HFF-Myc (cell line): ENCODE results near the gene RTCA.

Source experiments
- DNase-seq: peaks from one replicate; pipeline ENCODE4 v3.0.0-alpha.2; 2011; ENCODE audit warnings: low read depth; ENCODE audit errors: extremely low read depth
- H3K4me3 ChIP-seq: replicated peaks from 2 replicates; pipeline ENCODE4 v1.5.1; 2011; ENCODE audit warnings: low read depth, mild to moderate bottlenecking, control low read depth, low read length
- TF ChIP-seq, protein P1 (sequence below): IDR thresholded peaks from 2 replicates; pipeline ENCODE4 v1.5.1; 2012; ENCODE audit warnings: mild to moderate bottlenecking, low read depth, low read length, control low read depth; ENCODE audit errors: missing control alignments

The RTCA gene

DNA sequence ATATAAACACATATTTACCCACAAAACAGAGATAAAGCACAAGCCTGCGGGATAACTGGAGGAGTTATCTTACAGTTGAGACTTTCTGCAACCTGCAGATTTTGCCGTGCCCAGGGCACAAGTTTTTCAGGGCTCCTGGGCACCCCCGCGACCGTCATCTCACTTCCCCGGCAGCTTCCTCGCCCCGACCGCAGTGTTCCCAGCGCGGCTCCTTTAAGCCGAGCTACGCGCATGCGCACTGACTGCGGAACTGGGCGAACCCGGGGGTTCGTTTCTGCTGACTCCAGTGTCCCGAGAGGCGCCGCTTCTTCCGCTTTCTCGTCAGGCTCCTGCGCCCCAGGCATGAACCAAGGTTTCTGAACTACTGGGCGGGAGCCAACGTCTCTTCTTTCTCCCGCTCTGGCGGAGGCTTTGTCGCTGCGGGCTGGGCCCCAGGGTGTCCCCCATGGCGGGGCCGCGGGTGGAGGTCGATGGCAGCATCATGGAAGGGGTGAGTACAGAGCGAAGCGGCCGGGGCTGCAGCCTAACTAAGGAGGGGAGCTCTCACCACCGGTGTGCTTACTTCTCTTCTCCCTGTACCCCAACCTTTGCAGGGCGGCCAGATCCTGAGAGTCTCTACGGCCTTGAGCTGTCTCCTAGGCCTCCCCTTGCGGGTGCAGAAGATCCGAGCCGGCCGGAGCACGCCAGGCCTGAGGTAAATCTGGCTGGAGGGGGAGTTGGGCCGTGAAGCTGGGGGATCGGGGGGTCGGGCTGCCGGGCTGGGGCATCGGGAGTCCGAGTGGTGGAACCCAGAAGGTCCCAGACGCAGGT lies at the start of gene RTCA:
Gene RTCA, plus strand, starts transcription at position 286 of the 810 bp plus-strand sequence. Its CDS starts 160 bp downstream, at position 446.
- TF ChIP-seq, protein P1, sequence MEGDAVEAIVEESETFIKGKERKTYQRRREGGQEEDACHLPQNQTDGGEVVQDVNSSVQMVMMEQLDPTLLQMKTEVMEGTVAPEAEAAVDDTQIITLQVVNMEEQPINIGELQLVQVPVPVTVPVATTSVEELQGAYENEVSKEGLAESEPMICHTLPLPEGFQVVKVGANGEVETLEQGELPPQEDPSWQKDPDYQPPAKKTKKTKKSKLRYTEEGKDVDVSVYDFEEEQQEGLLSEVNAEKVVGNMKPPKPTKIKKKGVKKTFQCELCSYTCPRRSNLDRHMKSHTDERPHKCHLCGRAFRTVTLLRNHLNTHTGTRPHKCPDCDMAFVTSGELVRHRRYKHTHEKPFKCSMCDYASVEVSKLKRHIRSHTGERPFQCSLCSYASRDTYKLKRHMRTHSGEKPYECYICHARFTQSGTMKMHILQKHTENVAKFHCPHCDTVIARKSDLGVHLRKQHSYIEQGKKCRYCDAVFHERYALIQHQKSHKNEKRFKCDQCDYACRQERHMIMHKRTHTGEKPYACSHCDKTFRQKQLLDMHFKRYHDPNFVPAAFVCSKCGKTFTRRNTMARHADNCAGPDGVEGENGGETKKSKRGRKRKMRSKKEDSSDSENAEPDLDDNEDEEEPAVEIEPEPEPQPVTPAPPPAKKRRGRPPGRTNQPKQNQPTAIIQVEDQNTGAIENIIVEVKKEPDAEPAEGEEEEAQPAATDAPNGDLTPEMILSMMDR = no peak
- peak within 1 kb of the TSS; percentile 96 for H3K4me3 ChIP-seq
- DNase-seq = peak; percentile 86

DNA sequence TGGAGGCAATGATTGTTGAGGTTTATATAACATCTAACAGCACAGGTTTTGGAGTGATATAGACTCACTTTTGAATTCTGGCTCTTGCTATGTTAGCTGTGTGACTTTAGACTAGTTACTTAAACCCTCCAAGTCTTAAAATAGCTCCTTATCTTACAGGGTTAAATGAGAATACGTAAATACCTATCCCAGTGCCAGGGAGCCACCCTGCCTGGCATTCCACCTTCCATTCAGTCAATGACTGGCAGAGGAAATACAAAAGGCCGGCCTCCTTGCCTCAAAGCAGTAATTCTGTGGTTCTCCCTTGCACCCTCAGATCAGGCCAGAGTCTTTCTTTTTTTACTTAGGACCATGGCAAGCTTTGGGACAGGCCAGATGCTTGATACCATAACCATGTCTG lies 48.2 kb upstream of the RTCA start:
- TF ChIP-seq, protein P1 = no peak
- DNase-seq = no peak
- H3K4me3 ChIP-seq = no peak overlapping the region

DNA sequence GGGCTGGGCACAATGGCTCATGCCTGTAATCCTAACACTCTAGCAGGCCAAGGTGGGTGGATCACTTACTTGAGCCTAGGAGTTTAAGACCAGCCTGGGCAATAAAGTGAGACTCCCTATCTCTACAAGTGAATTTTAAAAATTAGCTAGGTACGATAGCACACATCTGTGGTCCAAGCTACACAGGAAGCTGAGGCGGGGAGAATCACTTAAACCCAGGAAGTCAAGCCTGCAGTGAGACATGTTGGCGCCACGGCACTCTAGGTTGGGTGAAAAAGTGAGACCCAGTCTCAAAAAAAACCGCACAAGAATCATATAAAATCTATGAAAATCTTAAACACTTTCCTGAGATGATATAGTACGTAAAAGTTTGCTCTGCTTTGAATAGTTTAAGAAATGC lies 46.6 kb upstream of the RTCA start:
- TF ChIP-seq, protein P1 = no peak
- DNase-seq = no peak
- no peak overlapping the region for H3K4me3 ChIP-seq

DNA sequence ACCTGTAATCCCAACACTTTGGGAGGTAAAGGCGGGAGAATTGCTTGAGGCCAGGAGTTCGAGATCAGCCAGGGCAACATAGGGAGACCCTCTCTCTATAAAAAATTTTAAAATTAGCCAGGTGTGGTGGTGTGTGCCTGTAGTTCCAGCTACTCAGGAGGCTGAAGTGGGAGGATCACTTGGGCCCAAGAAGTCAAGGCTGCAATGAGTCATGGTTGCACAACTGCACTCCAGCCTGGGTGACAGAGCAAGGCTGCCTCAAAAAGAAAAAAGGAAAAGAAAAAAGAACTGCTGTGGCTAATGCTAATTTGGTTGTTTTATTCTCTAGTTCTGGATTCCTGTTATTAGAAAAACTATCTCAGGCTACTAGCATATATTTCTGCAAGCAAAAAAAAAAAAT lies 46.1 kb upstream of the RTCA start:
- DNase-seq = no peak
- TF ChIP-seq, protein P1 = no peak
- no peak overlapping the region for H3K4me3 ChIP-seq

DNA sequence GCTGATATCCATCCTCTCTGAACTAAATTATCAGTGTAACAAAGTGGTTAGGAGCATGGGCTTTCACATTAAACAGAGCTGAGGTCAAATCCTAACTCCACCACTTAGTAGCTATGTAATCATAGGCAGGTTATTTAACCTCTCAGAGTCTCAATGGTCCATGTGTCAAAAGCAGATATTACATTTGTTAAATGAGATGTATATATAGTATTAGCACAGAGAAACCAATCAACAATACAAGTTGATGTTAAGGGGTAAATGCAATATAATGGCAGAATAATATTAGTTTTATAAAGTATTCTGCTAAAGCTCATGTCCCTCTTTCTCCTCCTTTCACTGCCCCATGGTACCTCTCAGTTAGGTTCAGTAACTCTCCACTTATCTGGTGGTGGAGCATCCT lies 43.6 kb upstream of the RTCA start:
- H3K4me3 ChIP-seq = no peak overlapping the region
- TF ChIP-seq, protein P1 = no peak

DNA sequence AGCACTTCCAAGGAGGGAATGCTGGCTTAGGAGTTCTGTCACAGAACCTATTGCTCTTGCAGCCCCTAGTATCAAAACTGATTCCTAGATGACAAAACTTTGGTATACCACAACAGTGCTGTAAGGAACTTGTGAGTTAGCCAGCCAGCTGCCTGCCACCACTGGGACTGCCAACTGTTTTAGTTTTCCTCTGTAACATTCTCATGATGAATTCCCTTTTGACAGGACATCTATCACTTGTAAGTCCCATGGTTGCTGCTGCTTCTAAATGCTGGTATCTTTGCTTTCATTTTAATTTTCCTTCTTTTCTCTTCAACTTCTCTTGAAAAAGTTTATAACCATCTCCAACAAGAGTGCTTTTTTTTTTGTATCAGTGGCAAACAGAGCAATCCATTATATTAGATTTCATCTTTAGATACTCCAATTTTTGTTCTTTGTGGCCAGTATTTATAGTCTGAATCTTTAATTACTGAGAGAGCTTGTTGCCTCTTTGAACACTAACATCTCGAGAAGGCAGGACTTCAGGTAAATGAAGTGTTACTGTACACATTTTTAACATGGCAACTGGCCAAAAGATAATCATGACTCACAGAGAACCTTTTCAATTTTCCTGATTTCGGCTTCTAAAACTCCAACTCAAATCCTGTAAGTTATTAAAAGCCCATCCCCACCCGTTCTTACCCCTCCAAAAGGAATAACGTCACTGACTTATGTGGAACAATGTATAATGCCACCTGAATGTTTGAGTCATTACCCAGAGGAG lies 36.2 kb upstream of the RTCA start:
- H3K4me3 ChIP-seq = no peak overlapping the region
- TF ChIP-seq, protein P1 = no peak
- no peak for DNase-seq

More for the DNA sequence above, 43.6 kb upstream of the RTCA start:
- no peak for DNase-seq
